DOHH2 (cell line): Measurements from ENCODE around the gene RNU6-1.

Experiments
- CTCF ChIP-seq: fragments of 200-600 bp; sonication (generic); IDR thresholded peaks from one replicate; pipeline ENCODE4 v1.5.1; 2014; ENCODE audit warnings: antibody characterized with exemption, mild to moderate bottlenecking, low read depth, low read length; ENCODE audit not compliant: poor library complexity, severe bottlenecking
- EZH2phosphoT487 ChIP-seq: fragments of 200-600 bp; sonication (generic); IDR thresholded peaks from 2 replicates; pipeline ENCODE4 v1.6.1; 2017; ENCODE audit warnings: borderline replicate concordance, mild to moderate bottlenecking, antibody characterized with exemption, low read length, moderate library complexity, mixed read lengths

GRCh38 chr15:67862750-67863441 lies 23.1 kb upstream of the RNU6-1 start:
- TF ChIP-seq CTCF, result no peak
- no peak for TF ChIP-seq EZH2phosphoT487
